Prostate gland (tissue), 2 donors: ENCODE data around the gene GRAMD4. TPM values are rescaled to one million over a fixed set of nuclear protein-coding genes. Genes with fewer than 3 reads are reported as not detected.

Experiments used
- DNase-seq: peaks from one replicate; pipeline ENCODE4 v3.0.0-alpha.2; 2019; ENCODE audit warnings: low spot score
- H3K27ac ChIP-seq, 2 donors: fragments of 200-600 bp; sonication (generic); 2 replicates each; pipeline ENCODE4 v1.5.1; 2017 to 2019
- H3K27me3 ChIP-seq: fragments of 200-600 bp; sonication (generic); replicated peaks from 2 replicates; pipeline ENCODE4 v1.5.1; 2019; ENCODE audit not compliant: insufficient read depth
- H3K36me3 ChIP-seq, 2 donors: fragments of 200-600 bp; sonication (generic); 1 replicate in 1 of 2; 2 replicates in 1 of 2; pipeline versions ENCODE4 v1.5.1 to v1.8.1; 2017 to 2019
- H3K4me1 ChIP-seq: fragments of 200-600 bp; sonication (generic); replicated peaks from 2 replicates; pipeline ENCODE4 v1.5.1; 2019
- H3K4me3 ChIP-seq, 2 donors: fragments of 200-600 bp; sonication (generic); 2 replicates each; pipeline ENCODE4 v1.5.1; 2017 to 2019
- H3K9me3 ChIP-seq: fragments of 200-600 bp; sonication (generic); 2 replicates; pipeline ENCODE4 v1.5.1; 2017
- POLR2A ChIP-seq: fragments of 450-650 bp; IDR thresholded peaks from one replicate; pipeline ENCODE4 v1.6.1; 2016; ENCODE audit warnings: antibody characterized with exemption, mild to moderate bottlenecking
- POLR2AphosphoS5 ChIP-seq: sonication (generic); formaldehyde crosslinking; IDR thresholded peaks from one replicate; pipeline ENCODE4 v1.6.1; 2017; ENCODE audit warnings: antibody characterized with exemption
- WGBS: methylation state at CpG from one replicate; pipeline ENCODE4 v1.1.5; 2018; 5-methylcytosine and 5-hydroxymethylcytosine counted together
- intact Hi-C: fragments of 100-400 bp; cut with DNase I; formaldehyde crosslinking; loops from one replicate; pipeline ENCODE4 v1.14.2; 2022
- total RNA-seq, 2 donors: library from RNA; depleted of rRNA; stranded (reverse); fragments of >200 nt; gene quantifications; one replicate each; pipeline ENCODE4 v1.1.0, GENCODE V29; 2016
- TF ChIP-seq, protein P1 (sequence below), 4 experiments: fragments of 200-600 bp in 2 of 4; fragments of 450-650 bp in 2 of 4; sonication (generic) in 2 of 4; IDR thresholded peaks; 1 replicate in 3 of 4; 2 replicates in 1 of 4; pipeline ENCODE4 v1.5.1; 2016 to 2019; ENCODE audit warnings: antibody characterized with exemption in 4 of 4, mild to moderate bottlenecking in 2 of 4, moderate library complexity in 2 of 4

GRAMD4 gene
- total RNA-seq, 2 donors from 2014 or later = 12.1 to 20.2 TPM

DNA sequence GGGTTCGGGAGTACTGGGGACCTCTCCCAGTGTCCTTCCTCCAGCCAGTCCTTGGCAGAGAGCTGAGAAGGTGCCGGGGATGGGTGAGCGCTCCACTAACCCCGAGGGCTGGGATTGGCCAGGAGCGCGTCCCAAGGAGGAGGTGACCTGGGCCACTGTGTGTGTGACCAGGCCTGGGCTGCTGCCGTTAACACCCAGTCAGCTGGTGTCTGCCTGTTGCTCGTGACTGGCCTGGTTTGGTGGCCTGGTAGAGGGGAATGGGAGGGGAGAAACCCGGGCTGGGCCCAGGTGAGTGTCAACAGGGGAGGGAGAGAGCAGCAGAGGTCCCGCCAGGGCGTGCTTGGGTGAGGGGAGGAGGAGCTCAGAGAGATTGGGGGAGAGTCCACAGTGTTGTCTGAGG, 29.9 kb upstream of the GRAMD4 start:
- no peaks in the 10 kb centered on the region for H3K9me3 ChIP-seq
- 80% methylated on average over 11 of the region's 11 CpGs for WGBS
- H3K27ac ChIP-seq = no peak overlapping the region
- H3K36me3 ChIP-seq = no peaks in the 10 kb centered on the region
- DNase-seq = no peak
- H3K4me1 ChIP-seq = no peaks in the 10 kb centered on the region
- intact Hi-C loops = no loop called here
- TF ChIP-seq, protein P1, sequence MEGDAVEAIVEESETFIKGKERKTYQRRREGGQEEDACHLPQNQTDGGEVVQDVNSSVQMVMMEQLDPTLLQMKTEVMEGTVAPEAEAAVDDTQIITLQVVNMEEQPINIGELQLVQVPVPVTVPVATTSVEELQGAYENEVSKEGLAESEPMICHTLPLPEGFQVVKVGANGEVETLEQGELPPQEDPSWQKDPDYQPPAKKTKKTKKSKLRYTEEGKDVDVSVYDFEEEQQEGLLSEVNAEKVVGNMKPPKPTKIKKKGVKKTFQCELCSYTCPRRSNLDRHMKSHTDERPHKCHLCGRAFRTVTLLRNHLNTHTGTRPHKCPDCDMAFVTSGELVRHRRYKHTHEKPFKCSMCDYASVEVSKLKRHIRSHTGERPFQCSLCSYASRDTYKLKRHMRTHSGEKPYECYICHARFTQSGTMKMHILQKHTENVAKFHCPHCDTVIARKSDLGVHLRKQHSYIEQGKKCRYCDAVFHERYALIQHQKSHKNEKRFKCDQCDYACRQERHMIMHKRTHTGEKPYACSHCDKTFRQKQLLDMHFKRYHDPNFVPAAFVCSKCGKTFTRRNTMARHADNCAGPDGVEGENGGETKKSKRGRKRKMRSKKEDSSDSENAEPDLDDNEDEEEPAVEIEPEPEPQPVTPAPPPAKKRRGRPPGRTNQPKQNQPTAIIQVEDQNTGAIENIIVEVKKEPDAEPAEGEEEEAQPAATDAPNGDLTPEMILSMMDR (IDR thresholded peaks at IDR 0.05) = no peak
- TF ChIP-seq POLR2AphosphoS5 (no peak), POLR2A (no peak)
- no peaks in the 10 kb centered on the region for H3K27me3 ChIP-seq
- H3K4me3 ChIP-seq = no peak overlapping the region

DNA sequence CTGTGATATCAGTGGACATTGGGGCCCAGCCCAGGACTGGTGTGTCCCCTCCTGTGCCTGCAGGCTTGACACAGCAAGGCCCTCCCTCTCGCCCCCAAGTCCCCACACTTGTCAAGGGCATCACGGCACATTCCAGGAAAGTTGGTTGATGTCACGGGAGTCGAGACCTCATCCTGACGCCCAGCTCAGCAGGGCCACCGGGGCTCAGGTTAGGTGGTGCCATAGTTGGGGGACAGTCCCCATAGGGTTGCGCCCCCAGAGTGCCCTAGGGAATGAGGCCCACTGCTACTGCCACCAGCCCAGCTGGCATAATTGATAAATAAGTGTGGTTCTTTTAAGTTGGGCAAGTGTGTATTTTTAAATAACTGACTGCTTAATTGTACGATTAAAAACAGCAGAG, 28.3 kb upstream of the GRAMD4 start:
- Histone ChIP-seq H3K27me3 (no peaks in the 10 kb centered on the region), H3K27ac (no peak overlapping the region), H3K36me3 (no peaks in the 10 kb centered on the region), H3K4me3 (no peak overlapping the region), H3K9me3 (no peaks in the 10 kb centered on the region), H3K4me1 (peaks cover 5% of the 10 kb centered on the region)
- no peak for DNase-seq
- WGBS = 85% methylated on average over 8 of the region's 8 CpGs
- TF ChIP-seq POLR2A (no peak), POLR2AphosphoS5 (no peak)
- TF ChIP-seq, protein P1 (IDR thresholded peaks at IDR 0.05) = no peak
- intact Hi-C loops = no loop called here

DNA sequence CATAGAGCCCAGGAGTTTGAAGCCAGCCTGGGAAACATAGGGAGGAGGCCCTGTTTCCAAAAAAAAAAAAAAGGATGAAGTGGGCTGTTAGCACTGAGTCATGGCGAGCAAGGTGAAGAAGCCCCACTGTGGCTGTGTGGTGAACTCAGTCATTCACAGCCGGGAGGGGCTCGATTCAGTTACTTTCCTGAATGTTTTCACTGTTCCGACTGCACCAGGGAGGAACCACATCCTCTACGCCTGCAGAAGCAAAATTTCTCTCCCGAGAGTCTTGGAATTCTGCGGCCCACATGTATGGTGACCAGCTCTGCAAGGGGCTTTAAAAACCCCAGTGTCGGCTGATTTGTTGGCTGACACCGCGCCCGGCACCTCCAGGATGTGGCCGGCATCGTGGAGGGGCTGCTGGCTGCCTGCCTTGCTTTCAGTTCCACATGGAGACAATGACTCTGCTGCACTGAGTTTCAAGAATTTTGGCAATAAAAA, 27.8 kb upstream of the GRAMD4 start:
- intact Hi-C loops = no loop called here

DNA sequence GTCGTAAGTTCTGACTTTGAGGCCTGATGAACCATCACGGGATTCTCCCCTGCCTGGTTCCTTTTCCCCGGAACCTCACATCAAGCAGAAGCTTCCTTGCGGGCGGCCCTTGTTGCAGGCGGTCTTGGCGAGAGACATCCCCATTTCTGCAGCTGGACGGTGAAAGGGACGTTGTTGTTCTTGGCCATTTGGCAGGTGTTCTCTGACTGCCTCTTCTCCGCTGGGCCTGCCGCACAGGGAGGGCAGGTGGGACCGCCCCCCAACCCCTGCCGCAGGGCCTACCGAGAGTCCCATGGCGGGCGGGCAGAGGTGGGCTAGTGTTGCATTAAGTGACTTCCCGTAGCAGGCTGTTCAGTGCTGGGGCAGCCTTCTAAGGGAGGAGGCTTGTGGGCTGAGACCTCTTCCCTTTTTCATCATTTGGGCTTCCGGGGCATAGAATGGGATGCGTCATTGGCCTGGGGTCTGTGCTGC, 26.9 kb upstream of the GRAMD4 start:
- WGBS = 88% methylated on average over 19 of the region's 19 CpGs
- DNase-seq = no peak
- intact Hi-C loops = no loop called here
- H3K4me3 ChIP-seq = no peak overlapping the region
- H3K36me3 ChIP-seq = no peaks in the 10 kb centered on the region
- H3K9me3 ChIP-seq = no peaks in the 10 kb centered on the region
- no peak overlapping the region for H3K27ac ChIP-seq
- H3K4me1 ChIP-seq = peaks cover 5% of the 10 kb centered on the region
- TF ChIP-seq POLR2AphosphoS5 (no peak), POLR2A (no peak)
- TF ChIP-seq, protein P1 (IDR thresholded peaks at IDR 0.05) = no peak
- no peaks in the 10 kb centered on the region for H3K27me3 ChIP-seq

More for the DNA sequence above, 27.8 kb upstream of the GRAMD4 start:
- Histone ChIP-seq H3K27me3 (no peaks in the 10 kb centered on the region), H3K36me3 (no peaks in the 10 kb centered on the region), H3K4me1 (peaks cover 5% of the 10 kb centered on the region), H3K27ac (no peak overlapping the region), H3K4me3 (no peak overlapping the region), H3K9me3 (no peaks in the 10 kb centered on the region)
- 42% methylated on average over 13 of the region's 13 CpGs for WGBS
- no peak for DNase-seq
- TF ChIP-seq POLR2AphosphoS5 (no peak), POLR2A (no peak)
- TF ChIP-seq, protein P1 (IDR thresholded peaks at IDR 0.05) = no peak
